GM19099 (cell line): ENCODE measurements around the gene DAB1.

Experiments
- POLR2A ChIP-seq: IDR thresholded peaks from 3 replicates; pipeline ENCODE4 v1.6.1; 2011; ENCODE audit warnings: low read depth; ENCODE audit not compliant: insufficient read length; ENCODE audit errors: extremely low read depth

The DAB1 gene

GRCh38 chr1:57112148-57112547 lies 311.7 kb downstream of the DAB1 start:
- TF ChIP-seq POLR2A, result no peak

GRCh38 chr1:57111175-57111574 lies 312.7 kb downstream of the DAB1 start:
- TF ChIP-seq POLR2A, result no peak

GRCh38 chr1:57109883-57110282 lies 314.0 kb downstream of the DAB1 start:
- TF ChIP-seq POLR2A, result no peak

- TF ChIP-seq POLR2A, result no peak
Measured at GRCh38 chr1:57109247-57109646, 314.6 kb downstream of the DAB1 start.

GRCh38 chr1:57106296-57106695 lies 317.6 kb downstream of the DAB1 start:
- no peak for TF ChIP-seq POLR2A

- no peak for TF ChIP-seq POLR2A
Measured at GRCh38 chr1:57102561-57103326, 321.1 kb downstream of the DAB1 start.

- no peak for TF ChIP-seq POLR2A
Measured at GRCh38 chr1:57101209-57101608, 322.7 kb downstream of the DAB1 start.

GRCh38 chr1:57094749-57095148 lies 329.1 kb downstream of the DAB1 start:
- TF ChIP-seq POLR2A, result no peak

GRCh38 chr1:57093122-57093521 lies 330.7 kb downstream of the DAB1 start:
- TF ChIP-seq POLR2A, result no peak

- TF ChIP-seq POLR2A, result no peak
Measured at GRCh38 chr1:57091642-57092041, 332.2 kb downstream of the DAB1 start.

- no peak for TF ChIP-seq POLR2A
Measured at GRCh38 chr1:57089855-57090254, 334.0 kb downstream of the DAB1 start.

GRCh38 chr1:57089221-57089620 lies 334.6 kb downstream of the DAB1 start:
- no peak for TF ChIP-seq POLR2A

GRCh38 chr1:57088653-57089052 lies 335.2 kb downstream of the DAB1 start:
- TF ChIP-seq POLR2A, result no peak

- no peak for TF ChIP-seq POLR2A
Measured at GRCh38 chr1:57086154-57086553, 337.7 kb downstream of the DAB1 start.

GRCh38 chr1:57084701-57085100 lies 339.2 kb downstream of the DAB1 start:
- TF ChIP-seq POLR2A, result no peak

- no peak for TF ChIP-seq POLR2A
Measured at GRCh38 chr1:57082711-57083439, 341.0 kb downstream of the DAB1 start.
